Stimulated activated CD8-positive, alpha-beta memory T cell treated with anti-CD3 and anti-CD28 coated beads, Interleukin-4, amount 100 ng/mL, for 24 hours (primary cell): Measurements from ENCODE around the gene ISL2.

Experiments used
- DNase-seq: peaks from one replicate; pipeline ENCODE4 v3.0.0-alpha.2; 2020; ENCODE audit warnings: low read depth

ISL2 gene

DNA sequence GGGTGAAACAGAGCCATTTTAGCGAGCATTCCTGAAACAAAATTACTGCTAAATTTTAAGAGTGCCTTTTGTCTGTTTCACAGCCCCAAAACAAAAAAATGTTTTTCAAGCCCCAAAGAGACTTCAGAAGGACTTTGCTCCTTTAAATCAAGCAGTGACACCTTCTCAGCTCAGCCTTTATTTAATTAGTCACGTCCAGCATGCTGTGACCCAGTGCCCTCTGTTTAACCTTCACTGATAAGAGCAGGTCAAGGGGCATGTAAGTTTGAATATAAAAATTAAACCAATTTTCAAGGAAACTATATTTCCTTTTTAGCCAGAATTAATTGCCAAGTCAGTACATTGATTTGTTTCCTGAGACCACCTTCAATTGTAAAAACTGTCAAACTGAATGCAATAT lies 40.6 kb downstream of the ISL2 start:
- DNase-seq: no peak

DNA sequence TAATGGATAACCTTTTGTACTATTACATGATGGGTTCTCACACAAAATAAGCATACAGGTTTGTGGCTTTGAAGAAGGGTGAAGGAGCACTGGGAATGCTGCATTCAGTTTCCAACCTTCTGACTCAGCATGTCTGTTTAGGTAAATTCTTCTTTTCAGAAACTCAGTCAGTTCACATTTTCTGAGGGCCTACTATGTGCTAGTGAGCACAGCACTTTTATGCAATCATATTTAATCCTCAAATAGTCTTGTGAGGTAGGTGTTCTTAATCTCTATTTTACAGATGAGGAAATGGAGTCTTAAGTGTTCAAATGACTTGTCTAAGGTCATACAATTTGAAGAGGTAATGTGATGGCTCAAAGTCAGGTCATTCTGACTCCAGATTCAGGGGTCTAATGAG lies 41.2 kb downstream of the ISL2 start:
- no peak for DNase-seq

DNA sequence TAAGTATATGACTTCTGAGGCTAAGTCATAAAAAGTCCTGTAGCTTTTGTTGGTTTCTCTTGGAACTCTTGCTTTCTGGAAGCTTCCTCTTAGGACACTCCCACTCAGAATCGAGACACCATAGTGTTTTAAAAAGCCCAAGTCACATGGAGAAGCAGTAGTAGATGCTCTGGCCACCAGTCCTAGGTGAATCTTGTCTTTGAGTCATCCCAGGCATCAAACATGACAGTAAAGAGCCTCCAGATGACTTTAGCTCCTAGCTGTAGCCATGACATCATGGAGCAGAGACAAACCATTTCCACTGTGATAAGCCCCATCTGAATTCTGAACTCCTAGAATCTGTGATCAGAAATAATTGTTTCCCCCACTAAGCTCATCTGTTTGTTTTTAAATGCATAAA lies 42.1 kb downstream of the ISL2 start:
- DNase-seq: no peak

DNA sequence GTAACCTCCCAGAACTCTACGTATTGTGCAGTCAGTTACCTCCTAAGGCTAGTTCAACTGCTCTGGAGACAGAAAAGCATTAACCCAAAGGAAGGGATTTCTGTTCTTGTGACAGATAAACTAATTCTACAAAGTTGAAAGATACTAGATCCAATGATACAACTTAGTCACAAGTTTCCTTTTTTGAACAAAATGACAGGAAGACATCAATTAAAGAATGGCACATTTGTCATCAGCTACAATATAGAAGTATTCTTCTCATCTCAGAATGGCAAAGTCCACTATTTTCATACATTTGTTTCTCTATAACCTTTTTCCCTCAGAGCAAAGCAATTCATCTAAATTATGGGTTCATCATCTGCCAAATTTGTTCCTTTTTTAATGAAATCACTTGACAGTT lies 43.7 kb downstream of the ISL2 start:
- DNase-seq: no peak

DNA sequence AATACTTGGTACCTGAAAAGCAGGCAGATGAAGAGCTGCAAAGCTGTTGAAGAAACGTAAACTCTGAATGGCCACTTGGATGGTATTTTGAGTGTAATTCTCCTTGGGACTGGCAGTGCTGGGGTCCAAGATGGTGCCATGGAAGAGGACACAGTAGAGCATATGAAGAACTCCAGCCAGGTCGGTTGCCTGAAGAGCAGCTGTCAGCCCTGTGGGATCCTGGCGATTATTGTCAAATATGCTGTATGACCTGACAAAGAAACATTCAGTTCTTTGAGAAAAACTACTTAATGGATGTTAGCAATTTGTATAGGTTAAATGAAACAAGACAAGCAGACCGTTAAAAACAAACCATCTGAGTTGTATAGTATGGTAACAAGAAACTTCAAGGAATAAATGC lies 44.8 kb downstream of the ISL2 start:
- DNase-seq: no peak

DNA sequence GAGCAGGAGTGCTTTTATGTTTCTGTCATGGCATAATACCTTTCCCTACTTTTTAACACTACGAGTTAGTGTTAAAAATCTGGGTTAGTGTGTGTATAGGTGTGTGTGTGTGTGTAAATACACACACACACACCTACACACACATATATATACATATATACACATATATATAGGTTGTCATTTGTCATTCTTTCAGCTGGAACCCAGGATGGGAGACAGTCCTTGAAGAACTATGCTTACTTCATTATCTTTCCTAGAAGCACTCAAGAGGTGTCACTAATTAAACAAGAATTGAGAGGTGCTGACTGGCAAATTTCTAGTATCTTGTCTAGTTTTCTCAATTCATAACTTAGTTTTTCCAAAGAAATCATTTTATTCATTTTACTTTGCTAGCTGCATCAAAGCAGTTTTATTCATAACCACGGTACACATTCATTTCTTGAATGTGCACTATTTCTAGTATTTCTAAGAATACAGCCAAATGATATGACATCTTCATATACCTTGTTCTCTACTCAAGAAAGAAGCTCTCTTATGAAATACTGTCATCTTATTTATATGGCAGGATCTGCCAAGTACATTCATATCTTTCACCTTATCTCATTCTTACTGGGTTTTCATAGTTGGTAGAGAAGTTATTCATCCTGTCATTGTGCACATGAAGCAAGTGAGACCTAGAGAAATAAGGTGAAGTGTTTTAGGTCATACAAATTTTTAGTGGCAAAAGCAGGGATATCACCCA lies 46.6 kb downstream of the ISL2 start:
- DNase-seq: no peak

DNA sequence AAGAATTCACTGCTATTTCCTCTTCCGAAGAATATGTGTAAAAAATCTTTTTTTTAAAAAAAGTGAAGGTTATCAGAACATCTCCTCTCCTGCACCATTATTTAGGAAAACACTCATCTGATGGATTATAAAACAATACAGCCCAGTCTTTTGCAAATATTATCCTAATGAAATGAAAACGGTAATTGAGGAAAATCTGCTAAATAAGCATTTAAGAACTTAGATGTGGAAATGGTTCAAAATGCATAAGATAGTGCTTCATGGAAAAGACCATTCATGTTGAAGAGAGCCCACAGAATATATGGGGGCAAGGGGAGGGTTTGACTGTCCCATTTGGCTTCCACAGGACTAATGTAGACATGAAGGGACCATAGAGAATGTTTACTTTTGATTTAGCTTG lies 47.8 kb downstream of the ISL2 start:
- DNase-seq: no peak

DNA sequence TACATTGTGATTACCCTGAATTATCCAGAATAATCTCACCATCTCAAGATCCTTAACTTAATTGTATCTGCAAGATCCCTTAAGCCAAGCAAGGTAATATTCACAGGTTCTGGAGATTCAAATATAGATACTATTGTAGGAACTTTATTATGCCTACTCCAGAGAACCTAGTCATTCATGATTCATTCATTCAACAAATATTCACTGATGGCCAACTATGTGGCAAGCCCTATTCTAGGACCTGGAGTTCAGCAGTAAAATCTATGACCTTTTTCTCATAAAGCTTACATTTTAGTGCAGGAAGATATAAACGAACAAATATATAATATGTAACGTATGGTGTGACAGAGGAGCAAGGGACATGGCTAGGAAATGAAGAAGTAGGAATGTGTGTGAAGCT lies 49.6 kb downstream of the ISL2 start:
- DNase-seq: no peak

DNA sequence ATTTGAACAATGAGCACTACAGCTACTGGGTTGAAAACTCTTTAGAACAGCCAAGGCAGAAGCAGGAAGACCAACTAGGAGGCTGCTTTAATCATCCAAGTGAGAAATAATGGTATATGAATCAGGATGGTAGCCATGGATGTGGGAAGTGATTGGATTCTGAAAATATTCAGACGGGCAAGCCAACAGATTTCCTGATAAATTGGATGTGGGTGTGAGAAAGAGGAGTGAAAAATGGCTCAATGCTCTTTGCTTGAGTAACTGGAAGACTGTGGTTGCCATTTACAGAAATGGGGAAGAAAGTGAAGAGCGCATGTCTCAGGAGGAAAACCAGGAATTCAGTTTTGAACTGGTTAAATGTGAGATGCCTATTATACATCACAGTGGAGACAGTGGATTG lies 50.4 kb downstream of the ISL2 start:
- no peak for DNase-seq

DNA sequence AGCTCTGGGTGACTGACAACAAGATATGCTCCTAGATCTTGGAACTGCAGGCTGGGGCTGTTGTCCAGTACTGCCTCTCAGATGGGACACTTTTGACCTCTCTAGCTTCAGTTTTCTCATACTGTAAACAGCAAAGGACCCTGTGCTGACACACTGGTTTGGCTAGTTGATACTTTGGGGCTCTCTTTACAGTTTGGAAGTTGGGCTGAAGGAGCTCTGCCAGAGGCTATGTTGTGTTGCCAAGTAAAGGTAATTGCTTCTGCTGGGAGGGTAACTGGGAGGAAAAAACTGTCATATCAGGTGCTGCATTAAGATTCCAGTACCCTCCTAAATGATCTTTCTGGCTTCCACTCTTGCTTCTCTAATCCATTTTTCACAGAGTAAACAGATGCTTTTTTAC lies 54.0 kb downstream of the ISL2 start:
- no peak for DNase-seq

DNA sequence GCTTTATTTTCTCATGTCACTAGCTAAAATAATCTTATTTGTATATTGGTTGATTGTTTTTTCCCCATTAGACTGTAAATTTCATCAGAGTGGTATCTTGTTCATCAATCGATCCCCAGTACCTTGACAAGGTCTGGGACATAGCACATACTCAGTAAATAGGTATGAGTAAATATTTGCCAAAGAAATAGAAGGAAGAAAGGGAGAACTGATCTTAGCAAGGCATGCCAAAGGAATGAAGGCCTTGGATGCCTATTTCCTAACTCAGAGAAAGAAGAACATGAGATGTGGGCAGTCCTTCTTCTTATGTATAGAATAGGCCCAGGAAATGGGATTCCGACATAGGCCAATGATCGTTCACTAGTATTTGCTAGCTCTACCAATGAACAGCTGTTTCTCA lies 54.7 kb downstream of the ISL2 start:
- DNase-seq: no peak

DNA sequence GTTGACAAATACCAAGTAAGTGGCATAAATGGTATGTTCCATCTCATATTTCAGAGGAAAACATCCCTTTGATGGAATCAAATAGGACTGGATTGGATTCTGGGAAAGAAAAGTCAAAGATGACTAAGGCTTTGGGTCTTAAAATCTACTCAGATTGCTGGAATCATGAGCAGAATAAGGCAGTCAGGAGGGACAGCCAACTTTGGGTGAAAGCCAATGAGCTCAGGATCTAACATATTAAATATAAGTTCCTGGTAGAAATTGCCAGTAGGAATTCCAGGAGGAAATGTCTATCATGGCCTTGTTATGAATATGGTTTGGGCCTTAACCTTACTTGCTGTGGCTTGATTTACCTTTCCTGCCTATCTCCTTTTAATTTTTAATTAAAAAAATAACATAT lies 55.3 kb downstream of the ISL2 start:
- DNase-seq: no peak
